NCI-H146 treated with DMSO at 0.1 percent for 48 hours (cell line): ENCODE measurements around the gene ARHGAP18.
"Not testable (repeated sequence)": the region's sequence is repeated elsewhere in the genome, so short reads cannot be mapped to it uniquely, and the experiment has no call there.

Experiments
- DNase-seq: peaks from one replicate; lab custom pipeline; 2025; ENCODE audit not compliant: unreplicated experiment; lab: John Stamatoyannopoulos, UW

Gene ARHGAP18

GRCh38 chr6:129597023-129597713, 112.8 kb downstream of the ARHGAP18 start:
- no peak for DNase-seq

GRCh38 chr6:129596522-129596921, 113.5 kb downstream of the ARHGAP18 start:
- no peak for DNase-seq

- no peak for DNase-seq
These were observed 116.8 kb downstream of the ARHGAP18 start for GRCh38 chr6:129593233-129593564.

- no peak for DNase-seq
These were observed 117.3 kb downstream of the ARHGAP18 start for GRCh38 chr6:129592516-129593232.

- DNase-seq: no peak
These were observed 119.5 kb downstream of the ARHGAP18 start for GRCh38 chr6:129590408-129591022.

- DNase-seq: no peak
These were observed 123.2 kb downstream of the ARHGAP18 start for GRCh38 chr6:129586815-129587214.

- no peak for DNase-seq
These were observed 126.1 kb downstream of the ARHGAP18 start for GRCh38 chr6:129583866-129584265.

- DNase-seq: no peak
These were observed 131.7 kb downstream of the ARHGAP18 start for GRCh38 chr6:129578315-129578714.

- no peak for DNase-seq
These were observed 132.3 kb downstream of the ARHGAP18 start for GRCh38 chr6:129577691-129578090.

- no peak for DNase-seq
These were observed 133.5 kb downstream of the ARHGAP18 start for GRCh38 chr6:129576456-129576855.

- DNase-seq: peak; percentile 13
These were observed 134.4 kb downstream of the ARHGAP18 start for GRCh38 chr6:129575378-129576118.

GRCh38 chr6:129574605-129575004, 135.4 kb downstream of the ARHGAP18 start:
- DNase-seq: not testable (repeated sequence)

- not testable (repeated sequence) for DNase-seq
These were observed 139.0 kb downstream of the ARHGAP18 start for GRCh38 chr6:129570929-129571328.

GRCh38 chr6:129568015-129568414, 142.0 kb downstream of the ARHGAP18 start:
- DNase-seq: no peak

GRCh38 chr6:129567374-129567773, 142.6 kb downstream of the ARHGAP18 start:
- DNase-seq: peak; percentile 41

GRCh38 chr6:129565811-129566210, 144.2 kb downstream of the ARHGAP18 start:
- DNase-seq: no peak

GRCh38 chr6:129565366-129565765, 144.6 kb downstream of the ARHGAP18 start:
- no peak for DNase-seq

- DNase-seq: no peak
These were observed 151.7 kb downstream of the ARHGAP18 start for GRCh38 chr6:129558248-129558647.

GRCh38 chr6:129555206-129555832, 154.7 kb downstream of the ARHGAP18 start:
- no peak for DNase-seq

- DNase-seq: no peak
These were observed 157.6 kb downstream of the ARHGAP18 start for GRCh38 chr6:129552413-129552812.

- DNase-seq: no peak
These were observed 158.5 kb downstream of the ARHGAP18 start for GRCh38 chr6:129551486-129551885.
